H1 (cell line): Measurements from ENCODE around the gene FKBP2. TPM values are rescaled to one million over a fixed set of nuclear protein-coding genes. Genes with fewer than 3 reads are reported as not detected.

ENCODE experiments used
- EGR1 ChIP-seq: IDR thresholded peaks from 2 replicates; pipeline ENCODE4 v1.6.1; 2011; ENCODE audit warnings: low read depth, low read length, borderline replicate concordance
- POU5F1 ChIP-seq: IDR thresholded peaks from 2 replicates; pipeline ENCODE4 v1.6.1; 2011; ENCODE audit warnings: low read depth, mild to moderate bottlenecking, low read length, moderate library complexity
- SP1 ChIP-seq: IDR thresholded peaks from 2 replicates; pipeline ENCODE4 v1.6.1; 2011; ENCODE audit warnings: low read depth, low read length
- TAF7 ChIP-seq: optimal IDR thresholded peaks from 2 replicates; pipeline ENCODE3; 2011; ENCODE audit warnings: low read depth, mild to moderate bottlenecking, inconsistent platforms, low read length, moderate library complexity, borderline replicate concordance
- polyA plus RNA-seq, 7 experiments: library from polyadenylated mRNA; depleted of rRNA in 3 of 7; stranded (reverse) in 5 of 7; unstranded in 2 of 7; fragments of >200 nt in 5 of 7; fragments of 200-250 nt in 2 of 7; gene quantifications; 1 replicate in 5 of 7; 2 replicates in 1 of 7; 4 replicates in 1 of 7; pipeline versions ENCODE4 v1.2.1 to v1.2.3, GENCODE V29; 2011 to 2013; ENCODE audit warnings: missing spikeins in 2 of 7, mixed read lengths in 2 of 7
- total RNA-seq: library from RNA; stranded (reverse); fragmentation: NEBNext Ultra II Directional; extraction: Animal tissue kit (Norgen Biotek cat#: 25700); gene quantifications from 2 replicates; pipeline ENCODE4 v1.2.1, GENCODE V29; 2021

FKBP2 gene
- total and polyA plus RNA-seq, 2 of the 8 experiments (the other 6 are each of a cell fraction or from before 2014, with no cell fraction given): 41.7 to 52.5 TPM

- no peak for TF ChIP-seq TAF7
- no peak for TF ChIP-seq EGR1
- TF ChIP-seq POU5F1: no peak
- TF ChIP-seq SP1: no peak
These were observed 33.4 kb upstream of the FKBP2 start (continued) for GRCh38 chr11:64207256-64208085.
